ENCODE measurements around the gene EMP1.

EMP1 gene

GRCh38 chr12:13173012-13173932 is 23.3 kb upstream of the EMP1 start:
- FAIRE-seq, result no peak

DNA sequence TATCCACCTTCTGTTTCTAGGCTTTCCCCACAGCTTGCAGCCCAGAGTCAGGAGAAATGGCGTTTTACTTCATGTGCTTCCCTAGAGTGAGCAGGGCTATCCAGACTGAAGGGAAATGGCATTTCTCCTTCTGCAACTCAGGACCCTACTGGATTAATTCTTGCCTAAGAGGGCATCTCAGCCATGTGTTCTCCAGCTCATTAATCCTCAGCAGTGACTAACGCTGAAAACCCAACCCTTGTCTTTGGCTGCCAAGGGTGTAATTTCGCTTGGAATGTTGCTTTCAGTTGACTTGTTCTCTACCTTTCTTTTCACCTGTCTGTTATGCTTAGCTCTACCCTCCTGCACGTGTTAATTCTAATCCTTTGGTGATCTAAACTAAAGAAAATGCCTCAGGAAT is 21.0 kb upstream of the EMP1 start:
- FAIRE-seq, result no peak

DNA sequence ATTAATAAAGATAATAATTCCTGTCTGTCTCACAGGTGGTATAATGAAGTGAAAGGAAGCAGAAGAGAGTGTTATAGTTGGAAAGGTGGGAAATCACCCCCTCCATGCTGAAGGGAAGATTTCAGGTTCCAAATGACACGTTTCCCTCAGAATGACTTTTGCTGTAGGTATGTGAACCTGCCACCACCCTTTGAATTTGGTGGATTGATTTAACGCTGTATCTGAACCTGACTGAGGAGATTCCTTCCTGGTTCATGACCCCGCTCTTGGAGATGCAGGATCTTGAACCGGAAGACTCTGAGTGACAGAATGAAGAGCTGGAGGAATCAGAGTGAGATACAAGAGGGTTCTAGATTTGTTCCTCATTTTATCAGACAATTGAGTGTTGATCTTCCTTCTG is 20.3 kb upstream of the EMP1 start:
- FAIRE-seq, result no peak

- no peak for FAIRE-seq
Observed at GRCh38 chr12:13177373-13177772, 19.2 kb upstream of the EMP1 start.

DNA sequence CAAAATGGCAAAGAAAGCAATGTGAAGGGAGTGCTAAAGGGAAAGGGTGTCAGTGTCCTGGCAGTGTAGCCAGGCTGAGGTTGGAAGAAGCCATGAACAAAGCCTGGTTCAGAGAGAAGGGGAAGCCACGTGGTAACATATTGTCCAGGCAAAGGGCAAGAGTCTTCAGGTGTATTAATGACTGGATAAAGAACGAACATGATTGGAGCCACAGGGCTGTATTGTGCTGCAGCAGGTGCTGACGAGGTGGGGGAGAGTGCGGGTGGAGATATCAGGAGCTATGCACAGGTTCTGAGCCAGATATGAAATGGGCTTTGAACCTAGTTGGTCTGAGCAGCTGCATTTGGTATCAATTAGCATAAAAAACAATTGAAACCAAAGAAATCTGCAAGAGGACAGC is 18.6 kb upstream of the EMP1 start:
- FAIRE-seq, result no peak

DNA sequence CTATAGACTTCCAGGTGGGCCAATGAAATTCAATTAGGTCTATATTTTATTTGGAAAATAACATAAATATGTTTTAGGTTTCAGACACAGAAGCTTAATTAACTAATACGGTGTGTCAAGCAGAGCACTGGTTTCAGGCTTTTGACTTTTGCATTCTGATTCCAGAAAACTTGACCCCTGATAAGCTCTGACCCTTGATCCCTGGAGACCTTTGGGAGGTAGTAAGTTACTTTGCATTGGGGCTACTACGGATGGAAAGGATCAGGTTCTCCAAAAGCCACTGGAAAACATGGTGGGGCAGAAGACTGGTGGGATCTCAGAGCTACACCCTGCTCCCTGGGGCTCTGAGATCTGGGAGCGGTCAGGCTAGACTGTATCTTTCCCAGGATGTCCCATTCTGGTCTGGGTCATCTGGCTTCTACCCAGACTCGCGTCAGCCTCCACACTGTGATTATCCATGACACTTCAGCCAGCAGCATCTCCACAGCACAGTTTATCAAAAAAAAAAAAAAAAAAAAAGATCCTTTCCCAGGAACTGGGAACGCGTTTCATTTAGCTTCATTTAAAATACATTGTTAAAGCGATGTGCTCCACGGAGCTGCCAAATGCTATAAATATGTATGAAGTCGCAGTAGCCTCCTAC is 17.8 kb upstream of the EMP1 start:
- FAIRE-seq, result no peak

GRCh38 chr12:13179211-13180074 is 17.1 kb upstream of the EMP1 start:
- FAIRE-seq, result no peak

DNA sequence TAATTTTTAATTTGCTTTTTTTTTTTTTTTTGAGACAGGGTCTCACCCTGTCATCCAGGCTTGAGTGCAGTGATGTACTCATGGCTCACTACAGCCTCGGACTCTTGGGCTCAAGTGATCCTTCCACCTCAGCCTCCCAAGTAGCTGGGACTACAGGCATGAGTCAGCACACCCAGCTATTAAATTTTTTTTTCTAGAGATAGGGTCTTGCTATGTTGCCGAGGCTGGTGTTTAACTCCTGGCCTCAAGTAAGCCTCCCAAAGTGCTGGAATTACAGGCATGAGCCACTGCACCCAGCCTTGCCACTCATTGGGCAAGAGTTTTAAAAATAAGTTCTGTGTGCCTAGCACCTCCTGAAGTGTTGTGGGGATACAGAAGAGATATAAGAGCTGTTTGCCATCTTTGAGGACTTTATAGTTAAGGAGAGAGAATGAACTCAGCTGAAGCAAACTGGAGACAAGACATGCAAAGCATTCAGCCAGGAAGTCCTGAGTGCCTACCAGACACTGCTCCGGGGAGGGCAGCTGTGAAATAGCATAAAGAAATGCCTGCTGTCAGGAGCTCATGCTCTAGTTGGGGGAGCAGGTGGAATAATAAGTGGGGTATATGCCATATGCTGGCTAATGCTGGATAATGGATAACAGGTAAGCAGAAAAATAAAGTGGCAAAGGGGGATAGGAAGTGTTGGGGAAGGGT is 15.0 kb upstream of the EMP1 start:
- FAIRE-seq, result no peak

GRCh38 chr12:13182881-13183280 is 13.6 kb upstream of the EMP1 start:
- no peak for FAIRE-seq

GRCh38 chr12:13183620-13184019 is 12.9 kb upstream of the EMP1 start:
- no peak for FAIRE-seq

DNA sequence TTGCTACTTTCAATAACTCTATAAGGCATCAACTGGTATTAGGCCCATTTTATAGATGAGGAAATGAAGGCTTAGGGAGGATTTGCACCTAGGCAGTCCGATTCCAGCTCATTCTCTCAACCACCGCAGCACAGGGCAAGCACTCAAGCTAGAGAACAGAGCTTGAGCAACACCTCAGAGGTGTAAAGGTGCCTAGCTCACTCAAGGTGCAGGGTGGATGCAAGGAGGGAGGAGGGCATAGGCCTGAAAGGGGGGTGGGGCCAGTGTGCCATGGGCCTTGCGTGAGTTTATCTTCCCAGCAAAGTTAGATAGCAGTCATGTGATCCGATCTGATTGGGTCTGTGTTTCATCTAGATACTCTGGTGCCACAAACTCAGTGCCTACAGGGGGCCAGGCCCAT is 10.2 kb upstream of the EMP1 start:
- no peak for FAIRE-seq

DNA sequence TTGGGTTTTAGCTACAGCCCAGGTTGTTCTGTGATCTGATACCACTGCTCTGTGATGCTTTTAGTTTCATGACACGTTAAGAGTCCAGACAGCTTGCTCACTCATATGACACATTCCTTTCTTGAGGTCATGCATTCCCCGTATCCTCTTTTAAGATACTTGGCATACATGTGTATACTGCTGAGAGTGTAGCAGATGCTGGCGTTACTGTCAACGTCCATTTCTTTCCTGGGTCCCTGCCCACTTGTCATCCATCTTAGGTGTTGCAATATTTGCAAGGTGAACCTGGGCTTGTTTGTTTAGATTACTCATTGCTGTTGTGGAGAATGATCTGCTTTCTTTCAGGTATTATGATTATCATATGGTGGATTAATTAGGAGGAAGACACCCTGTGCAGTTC is 9.1 kb upstream of the EMP1 start:
- no peak for FAIRE-seq

DNA sequence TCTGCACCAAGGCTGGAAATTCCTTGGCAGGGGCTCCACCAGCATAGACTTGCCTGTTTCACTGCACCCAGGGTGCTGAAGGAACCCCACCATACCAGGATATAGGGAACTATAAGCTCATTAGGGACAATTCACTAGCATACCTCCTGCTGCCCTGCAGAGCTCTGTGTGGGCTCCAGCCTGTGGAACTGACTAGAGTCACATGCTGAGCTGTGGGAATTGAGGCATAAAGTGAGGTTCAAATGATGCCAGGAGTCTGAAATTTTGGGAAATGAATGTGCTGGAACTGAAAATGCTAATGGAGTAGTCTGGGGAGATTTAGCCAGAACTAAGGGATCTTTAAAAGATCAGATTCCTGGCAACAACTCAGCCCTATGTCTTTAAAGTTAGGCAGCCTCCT is 7.3 kb upstream of the EMP1 start:
- FAIRE-seq, result no peak

- FAIRE-seq, result no peak
Observed at GRCh38 chr12:13190275-13190674, 6.3 kb upstream of the EMP1 start.

DNA sequence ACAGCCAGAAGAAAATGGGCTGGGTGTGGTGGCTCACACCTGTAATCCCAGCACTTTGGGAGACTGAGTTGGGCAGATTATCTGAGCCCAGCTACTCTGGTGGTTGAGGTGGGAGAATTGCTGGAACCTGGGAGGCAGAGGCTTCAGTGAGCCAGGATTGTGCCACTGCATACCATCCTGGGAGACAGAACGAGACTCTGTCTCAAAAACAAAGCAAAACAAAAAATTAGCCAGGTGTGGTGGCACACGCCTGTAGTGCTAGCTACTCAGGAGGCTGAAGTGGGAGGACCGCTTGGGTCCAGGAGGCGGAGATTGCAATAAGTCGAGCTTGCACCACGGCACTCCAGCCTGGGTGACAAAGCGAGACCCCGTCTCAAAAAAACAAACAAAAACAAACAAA is 3.8 kb upstream of the EMP1 start:
- no peak for FAIRE-seq

DNA sequence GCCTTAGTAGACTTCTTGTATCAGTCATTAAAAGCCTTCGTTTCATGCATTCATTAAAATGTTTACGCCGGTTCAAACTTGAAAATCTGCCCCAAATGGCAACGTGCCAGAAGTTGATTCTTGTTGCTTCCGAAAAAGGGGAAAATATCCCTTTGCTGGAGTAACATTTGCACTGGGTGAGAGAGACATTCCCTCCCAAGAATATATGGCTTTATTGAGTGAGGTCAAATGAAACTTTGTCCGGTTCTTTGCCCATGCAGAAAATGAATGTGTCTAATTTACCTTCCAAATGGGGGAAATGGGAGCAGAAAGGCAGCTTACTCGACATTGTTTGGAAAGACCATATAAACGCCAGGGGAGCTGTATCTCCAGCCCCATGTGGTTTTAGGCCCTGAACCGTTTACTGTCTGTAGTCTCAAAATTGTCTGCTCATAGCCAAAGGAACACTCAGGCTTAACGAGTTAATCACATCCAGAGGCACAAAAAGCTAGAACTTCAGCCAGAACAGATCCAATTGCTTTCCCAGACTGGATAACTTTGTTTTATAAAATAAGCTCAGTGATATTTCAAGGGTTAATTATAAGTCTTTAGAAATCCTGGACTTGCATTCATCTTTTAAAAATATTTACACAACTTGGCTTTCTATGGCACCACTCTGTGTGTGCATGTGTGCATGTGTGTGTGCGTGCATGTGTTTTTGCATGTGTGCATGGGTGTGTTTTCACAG is 2.9 kb upstream of the EMP1 start:
- FAIRE-seq, result no peak

- FAIRE-seq, result no peak
Observed at GRCh38 chr12:13194401-13195110, 2.0 kb upstream of the EMP1 start.

DNA sequence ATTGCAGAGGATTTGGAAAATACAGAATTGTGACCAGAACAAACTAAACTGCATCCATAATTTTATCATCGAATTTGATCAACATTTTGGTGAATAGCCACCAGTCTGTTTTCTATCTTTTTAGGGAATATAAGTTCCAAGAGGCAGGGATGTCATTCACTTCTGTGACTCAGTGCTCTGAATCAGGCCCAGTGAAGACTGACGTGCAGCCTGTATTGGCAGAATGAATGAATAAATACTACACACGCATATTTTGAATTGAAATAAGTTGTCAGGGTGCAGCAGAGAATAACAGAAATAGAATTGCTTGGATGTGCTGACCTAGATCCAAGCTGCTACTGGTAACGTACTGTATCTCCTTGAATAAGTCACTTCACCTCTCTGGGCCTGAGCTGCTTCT is 1.3 kb upstream of the EMP1 start:
- no peak for FAIRE-seq

DNA sequence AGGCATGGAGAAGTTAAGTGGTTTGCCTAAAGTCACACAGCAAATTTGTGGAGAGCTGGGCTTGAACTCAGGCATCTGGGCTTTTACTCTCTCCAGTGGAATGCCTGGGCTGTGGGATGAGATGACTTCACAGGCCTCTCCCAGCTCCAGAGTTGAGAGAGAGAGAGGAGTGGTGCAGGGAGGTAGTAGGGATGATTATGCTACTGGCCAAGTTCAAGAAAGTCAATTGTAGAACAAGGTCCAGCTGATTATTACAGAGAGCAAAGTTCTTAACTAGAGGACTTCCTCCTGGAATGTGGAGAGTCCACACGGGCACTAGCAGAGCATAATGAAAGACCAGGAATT is 769 bp upstream of the EMP1 start:
- no peak for FAIRE-seq

DNA sequence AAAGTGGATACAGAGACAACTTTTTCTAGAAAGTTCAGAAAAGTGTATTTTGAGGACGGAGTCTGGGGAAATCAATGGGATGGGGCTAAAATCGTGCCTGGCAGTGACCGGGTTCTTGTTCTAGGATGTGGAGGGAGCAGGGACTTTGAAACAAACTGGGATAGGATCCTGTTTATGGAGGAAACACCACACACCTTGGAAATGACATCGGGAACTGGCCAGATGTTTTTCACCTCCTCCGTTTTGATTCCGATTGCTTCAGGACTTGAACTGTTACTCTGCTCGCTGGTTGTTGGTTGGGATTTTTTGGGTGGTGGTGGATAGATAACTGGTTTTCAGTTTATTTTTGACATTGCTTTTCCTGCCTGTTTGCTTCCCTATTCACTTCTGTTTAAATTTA is 506 bp downstream of the EMP1 start:
- FAIRE-seq, result no peak

DNA sequence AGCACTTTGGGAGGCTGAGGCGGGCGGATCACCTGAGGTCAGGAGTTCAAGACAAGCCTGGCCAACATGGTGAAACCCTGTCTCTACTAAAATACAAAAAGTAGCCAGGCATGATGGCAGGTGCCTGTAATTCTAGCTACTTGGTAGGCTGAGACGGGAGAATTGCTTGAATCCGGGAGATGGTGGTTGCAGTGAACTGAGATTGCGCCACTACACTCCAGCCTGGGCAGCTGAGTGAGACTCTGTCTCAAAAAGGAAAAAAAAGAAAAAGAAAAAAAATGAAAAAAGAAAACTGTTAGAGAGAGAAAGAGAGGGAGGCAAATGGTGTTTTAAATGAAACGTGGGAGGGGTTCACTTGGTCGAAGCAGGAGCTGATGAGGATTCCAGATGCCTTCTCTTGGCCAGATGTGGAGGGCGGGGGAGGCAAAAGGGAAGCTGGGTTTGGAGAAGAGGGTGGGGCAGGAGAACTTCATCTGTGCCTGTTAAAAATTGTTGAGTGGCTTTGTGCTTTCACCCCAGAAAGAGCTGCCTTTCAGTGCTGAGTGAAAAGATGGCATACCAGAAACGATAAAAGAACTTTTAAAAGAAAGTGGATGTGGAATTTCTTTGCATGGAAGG is 1.1 kb downstream of the EMP1 start:
- FAIRE-seq, result no peak
